HG03025 (cell line): Measurements from ENCODE around the gene FAM219A.

ENCODE experiments used
- ATAC-seq: cut with Tn5 transposase; IDR thresholded peaks from one replicate; pipeline ENCODE4 v1.9.1; 2021; ENCODE audit warnings: mild to moderate bottlenecking, moderate library complexity; ENCODE audit not compliant: unreplicated experiment, low FRiP score

FAM219A gene, protein sequence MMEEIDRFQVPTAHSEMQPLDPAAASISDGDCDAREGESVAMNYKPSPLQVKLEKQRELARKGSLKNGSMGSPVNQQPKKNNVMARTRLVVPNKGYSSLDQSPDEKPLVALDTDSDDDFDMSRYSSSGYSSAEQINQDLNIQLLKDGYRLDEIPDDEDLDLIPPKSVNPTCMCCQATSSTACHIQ

GRCh38 chr9:34458013-34458958, at the start of gene FAM219A, which contains the start of gene DNAI1:
TSS of gene FAM219A (minus strand) at chr9:34458570. CDS start at chr9:34458263, 307 bp downstream.
TSS of gene DNAI1 (plus strand) at chr9:34458805. CDS start at chr9:34459006, 201 bp downstream.
- ATAC-seq: peak; percentile 96

- ATAC-seq: no peak
Measured at GRCh38 chr9:34507966-34508365, 49.6 kb upstream of the FAM219A start.

DNA sequence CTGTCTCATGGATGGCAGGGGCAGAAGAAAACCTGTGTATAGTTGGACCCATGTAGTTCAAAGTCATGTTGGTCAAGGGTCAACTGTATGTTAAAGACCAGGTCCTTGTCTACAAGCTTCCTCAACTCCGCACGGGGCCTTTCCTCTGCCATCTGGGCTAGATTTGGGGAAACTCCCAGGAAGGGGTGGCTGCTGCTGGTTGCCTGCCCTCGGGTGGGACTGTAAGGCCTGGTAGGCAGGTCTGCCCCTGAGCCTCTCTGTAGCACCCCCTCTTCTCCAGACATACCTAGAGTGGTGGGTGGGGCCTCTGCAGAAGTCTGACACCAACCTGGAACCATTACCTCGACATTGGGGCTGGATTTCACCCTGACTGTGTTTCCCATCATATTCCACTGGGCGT, 49.2 kb upstream of the FAM219A start:
- ATAC-seq: no peak

- ATAC-seq: no peak
Measured at GRCh38 chr9:34506623-34507022, 48.3 kb upstream of the FAM219A start.

DNA sequence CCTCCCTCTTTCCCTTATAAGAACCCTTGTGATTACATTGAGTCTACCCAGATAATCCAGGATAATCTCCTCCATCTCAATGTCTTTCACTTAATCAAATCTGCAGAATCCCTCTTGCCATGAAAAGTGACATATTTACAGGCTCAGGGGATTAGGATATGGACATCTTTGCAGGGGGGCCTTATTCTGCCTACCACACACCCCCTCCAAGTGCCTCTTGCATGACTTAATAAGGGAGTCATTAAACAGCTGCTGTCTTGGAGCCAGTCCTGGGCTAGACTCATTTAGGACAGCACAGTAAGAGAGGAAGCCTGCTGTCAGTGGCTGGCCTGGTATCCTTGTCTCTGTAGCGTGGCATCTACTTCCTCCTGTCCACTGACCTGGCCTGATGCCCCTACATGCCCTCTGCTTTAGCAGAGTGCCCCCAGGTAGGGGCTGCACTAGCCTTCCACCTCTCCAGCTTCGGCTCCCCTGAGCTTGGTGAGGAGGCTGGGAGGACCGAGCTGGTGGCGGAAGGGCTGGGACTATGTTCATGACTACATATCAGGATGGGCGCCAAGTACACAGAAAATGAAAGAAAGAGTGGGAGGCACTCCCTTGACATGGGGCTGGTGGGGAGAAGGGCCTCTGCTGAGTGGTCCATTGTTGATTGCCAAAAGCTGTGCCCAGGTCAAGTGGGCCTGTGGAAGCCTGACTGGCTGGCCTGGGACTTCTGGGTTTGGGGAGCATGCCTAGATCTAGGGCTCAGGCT, 47.2 kb upstream of the FAM219A start:
- ATAC-seq: no peak

- no peak for ATAC-seq
Measured at GRCh38 chr9:34503406-34503805, 45.0 kb upstream of the FAM219A start.

DNA sequence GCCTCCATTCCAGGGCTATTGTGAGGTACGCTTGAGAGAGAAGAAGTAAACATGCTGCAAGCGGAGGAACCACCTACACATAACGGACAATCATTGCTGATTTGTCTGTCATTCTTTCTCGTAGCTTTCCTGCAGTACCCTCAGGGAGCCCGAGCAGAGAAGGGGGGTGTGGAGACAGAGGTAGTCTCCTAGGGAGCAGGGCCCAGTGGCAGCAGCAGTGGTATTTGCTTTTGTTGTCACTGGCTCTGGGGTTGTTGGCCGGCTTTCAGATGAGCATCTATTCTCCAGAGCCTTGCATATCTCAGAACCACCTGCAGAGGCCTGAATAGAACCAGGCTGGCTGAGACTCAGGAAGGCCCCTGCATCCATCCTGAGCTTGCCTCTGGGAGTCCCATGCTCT, 44.5 kb upstream of the FAM219A start:
- ATAC-seq: no peak

DNA sequence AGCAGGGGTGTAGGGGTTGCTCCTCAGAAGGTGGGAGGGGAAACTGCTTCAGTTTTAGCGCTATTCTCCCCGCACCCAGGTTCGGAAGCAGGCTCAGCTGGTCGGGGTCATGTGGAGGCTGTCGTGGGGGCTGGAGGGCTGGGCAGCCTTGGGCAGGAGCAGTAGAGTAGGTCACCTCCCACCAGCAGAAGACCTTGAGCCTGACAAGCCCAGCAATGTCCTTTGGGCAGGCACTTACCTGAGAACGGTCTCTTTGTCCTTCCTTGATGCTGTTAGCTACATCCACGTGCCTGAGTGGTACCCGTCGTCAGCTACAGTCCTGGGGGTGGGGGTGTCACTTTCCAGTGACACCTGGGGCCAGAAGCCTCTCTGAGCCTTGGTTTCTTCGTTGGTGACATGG, 44.1 kb upstream of the FAM219A start:
- no peak for ATAC-seq

- ATAC-seq: no peak
Measured at GRCh38 chr9:34501889-34502425, 43.6 kb upstream of the FAM219A start.

- no peak for ATAC-seq
Measured at GRCh38 chr9:34501372-34501771, 43.0 kb upstream of the FAM219A start.

- ATAC-seq: no peak
Measured at GRCh38 chr9:34500623-34501267, 42.4 kb upstream of the FAM219A start.

DNA sequence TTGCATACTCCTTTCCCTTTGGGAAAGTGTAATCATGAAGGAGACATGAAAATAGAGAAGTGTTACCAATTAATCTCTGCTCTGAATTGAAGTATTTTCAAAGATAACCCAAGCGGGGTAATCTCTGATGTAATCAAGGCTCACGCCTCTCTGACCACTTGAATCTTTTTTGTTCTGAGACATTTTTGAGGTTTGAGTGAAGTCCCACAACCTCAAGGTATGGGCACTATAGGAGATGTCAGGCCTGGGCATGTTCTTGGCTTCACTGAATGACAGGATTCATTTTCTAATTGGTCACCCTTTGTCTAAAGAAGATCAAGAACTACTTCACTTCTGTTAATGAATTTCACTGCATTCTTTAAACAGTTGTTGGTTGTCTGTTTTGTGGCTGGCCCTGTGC, 40.7 kb upstream of the FAM219A start:
- no peak for ATAC-seq

DNA sequence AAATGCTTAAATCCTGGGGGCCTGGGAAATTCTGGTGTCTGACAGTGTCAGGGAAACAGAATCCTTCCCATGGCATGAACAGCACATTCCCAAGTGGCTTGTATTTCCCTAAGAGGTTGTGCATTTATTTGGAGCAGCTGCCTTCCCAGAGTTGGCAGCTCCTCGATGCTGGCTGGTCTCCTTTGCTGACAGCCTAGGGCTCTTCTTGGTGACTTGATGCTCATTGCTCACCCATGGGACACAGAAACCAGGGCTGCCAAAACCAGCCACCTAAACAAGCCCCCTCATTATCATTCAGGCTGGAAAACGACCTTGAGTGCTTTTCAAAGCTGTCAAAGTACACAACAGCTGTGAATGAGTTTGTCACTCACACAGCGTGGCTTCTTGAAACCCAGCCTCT, 40.2 kb upstream of the FAM219A start:
- ATAC-seq: no peak

DNA sequence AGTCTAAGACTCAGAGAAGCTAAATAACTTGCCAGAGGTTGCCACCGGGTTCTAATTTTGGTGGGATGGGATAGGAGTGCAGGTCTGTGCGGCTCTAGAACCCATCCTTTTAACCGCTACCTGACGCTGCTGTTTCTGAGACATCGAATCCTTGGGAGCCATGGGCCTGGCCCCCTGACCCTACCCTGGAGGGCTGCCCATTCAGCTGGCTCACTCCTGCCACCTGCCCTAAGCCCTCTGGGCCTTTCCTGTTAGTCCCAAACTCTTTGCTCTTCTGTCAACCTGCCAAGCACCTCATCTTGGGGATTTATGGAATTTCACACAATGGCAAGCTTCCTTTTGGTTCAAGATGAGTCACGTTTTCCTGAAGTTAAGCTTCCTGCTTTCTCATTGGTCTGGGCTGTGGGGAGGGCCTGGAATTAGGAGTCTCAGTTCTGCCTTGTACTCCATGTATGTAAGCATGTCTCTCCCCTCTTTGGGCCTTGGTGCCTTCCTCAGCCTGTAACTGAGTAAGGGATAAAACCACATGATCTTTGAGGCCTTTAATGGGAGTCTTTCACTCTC, 37.9 kb upstream of the FAM219A start:
- no peak for ATAC-seq

DNA sequence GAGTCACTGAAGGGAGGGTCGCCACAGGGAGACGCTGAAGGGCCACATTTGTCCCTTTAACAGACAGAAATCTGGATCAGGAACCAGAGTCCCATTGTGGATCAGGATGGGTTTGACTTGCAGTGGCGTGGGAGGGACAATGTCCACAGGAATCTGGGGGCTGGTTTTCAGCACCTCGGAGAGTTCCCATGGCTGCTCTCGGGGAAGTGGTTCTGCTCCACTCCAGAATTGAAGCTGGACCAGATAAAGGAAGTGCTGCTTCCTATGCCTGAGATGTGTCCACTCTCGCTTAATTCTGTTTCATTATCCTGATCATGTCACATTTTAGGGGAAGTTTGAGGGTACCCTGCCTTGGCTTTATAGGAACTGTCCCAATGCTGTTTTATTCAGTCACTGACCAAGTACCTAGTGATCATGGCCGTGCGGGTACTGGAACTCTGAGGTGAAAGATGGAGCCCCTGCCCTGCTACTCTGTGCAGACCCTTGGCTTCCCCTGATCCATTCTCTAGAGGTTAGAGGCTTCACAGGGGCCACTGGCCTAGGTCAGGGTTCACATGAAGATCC, 35.7 kb upstream of the FAM219A start:
- no peak for ATAC-seq

DNA sequence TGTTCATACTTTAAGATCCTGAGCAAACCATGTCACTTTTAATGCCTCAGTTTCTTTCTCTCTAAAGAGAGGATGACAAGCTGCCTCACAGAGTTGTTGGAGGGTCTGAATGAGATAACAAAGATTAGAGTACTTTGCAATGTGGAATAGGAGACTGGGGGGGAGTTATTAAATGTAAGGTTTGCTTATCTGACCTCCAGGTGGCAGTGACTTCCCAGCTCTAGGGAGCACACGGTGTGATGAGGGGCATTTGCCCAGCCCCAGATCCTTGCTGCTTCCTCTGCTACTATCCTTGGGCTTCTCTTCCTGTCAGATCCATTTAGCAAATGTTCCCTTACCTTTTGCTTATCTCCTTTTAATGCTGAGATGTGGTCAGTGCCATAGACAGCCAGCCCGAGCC, 33.7 kb upstream of the FAM219A start:
- ATAC-seq: no peak

DNA sequence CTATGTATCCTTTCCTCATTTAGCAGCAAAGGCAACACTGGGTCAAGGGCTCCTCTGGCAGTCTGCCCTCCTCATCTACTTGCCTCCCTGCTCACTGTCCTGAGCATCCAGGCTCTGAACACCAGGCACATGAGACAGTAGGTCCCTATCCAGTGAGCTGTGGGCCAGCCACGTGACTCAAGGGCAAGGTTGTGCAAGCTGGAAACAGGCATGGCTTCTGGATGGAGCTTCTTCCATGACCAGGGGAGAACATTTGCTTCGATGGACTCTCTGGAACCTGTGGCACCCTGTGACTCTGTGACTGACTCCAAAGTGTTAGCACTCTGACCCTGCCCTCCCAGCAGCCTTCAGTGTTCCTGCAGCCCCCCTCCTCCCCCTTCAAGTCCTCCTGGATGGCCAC, 33.2 kb upstream of the FAM219A start:
- ATAC-seq: no peak

- ATAC-seq: no peak
Measured at GRCh38 chr9:34490760-34491159, 32.4 kb upstream of the FAM219A start.

- ATAC-seq: no peak
Measured at GRCh38 chr9:34490360-34490759, 32.0 kb upstream of the FAM219A start.

DNA sequence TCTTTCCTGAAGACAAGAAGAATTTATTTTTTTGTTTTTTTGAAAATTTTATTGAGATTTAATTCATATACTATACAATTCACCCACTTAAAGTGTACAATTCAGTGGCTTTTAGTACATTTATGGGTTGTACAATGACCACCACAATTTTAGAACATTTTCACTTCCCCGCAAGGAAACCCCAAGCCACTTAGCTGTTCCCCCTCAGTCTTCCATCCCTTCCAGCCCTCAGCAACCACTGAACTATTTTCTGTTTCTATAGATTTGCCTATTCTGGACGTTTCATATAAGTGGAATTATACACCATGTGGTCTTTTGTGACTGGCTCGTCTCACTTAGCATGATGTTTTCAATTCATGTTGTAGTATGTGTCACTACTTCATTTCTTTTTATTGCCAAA, 28.2 kb upstream of the FAM219A start:
- ATAC-seq: no peak
